Testis (tissue), 2 donors: ENCODE results near the gene GRAP.

Source experiments
- POLR2A ChIP-seq: fragments of 450-650 bp; IDR thresholded peaks from one replicate; pipeline ENCODE4 v1.6.1; 2017; ENCODE audit warnings: antibody characterized with exemption, mild to moderate bottlenecking, moderate library complexity
- TF ChIP-seq, protein P1 (sequence below), 3 experiments: fragments of 450-650 bp in 2 of 3; fragments of 200-600 bp in 1 of 3; sonication (generic) in 1 of 3; IDR thresholded peaks; one replicate each; pipeline ENCODE4 v1.5.1; 2016 to 2019; ENCODE audit warnings: antibody characterized with exemption in 3 of 3, mild to moderate bottlenecking in 2 of 3, moderate library complexity in 1 of 3

DNA sequence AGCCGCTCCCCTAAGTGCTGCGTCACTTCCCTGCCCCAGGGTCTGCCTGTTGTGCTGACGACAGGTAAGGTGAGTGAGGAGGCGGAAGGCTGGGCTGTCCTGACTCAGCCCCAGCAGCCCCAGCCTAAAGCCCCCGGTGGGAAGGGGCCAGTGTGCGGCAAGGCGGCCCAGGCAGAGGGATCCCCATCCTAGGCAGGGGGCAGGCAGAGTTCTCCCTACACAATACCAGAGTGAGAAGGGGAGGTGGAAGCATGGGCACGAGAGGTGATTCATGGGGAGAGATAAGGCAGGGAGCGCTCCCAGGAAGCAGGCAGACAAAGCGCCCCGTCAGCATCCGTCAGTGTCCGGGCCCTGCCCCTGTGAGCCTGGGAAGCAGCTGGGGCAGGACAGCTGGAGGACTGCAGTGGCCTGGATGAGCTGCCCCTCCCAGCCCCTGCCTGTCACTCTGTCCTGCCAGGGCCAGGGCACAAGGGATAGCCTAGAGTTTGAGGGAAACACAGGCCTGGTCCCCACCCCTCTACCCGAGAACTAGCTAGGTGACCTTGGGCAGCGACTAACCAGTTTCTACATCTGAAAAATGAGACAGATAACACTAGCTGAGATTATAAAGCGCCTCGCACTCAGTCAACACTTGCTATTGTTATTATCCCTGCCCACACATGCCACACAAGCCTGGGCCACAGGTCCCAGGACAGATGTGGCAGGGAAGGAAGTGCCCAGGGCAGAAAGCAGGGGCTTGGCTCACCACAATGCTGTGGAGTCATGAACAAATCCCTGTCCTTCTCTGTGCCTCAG is 46.0 kb downstream of the GRAP start:
- TF ChIP-seq, protein P1, sequence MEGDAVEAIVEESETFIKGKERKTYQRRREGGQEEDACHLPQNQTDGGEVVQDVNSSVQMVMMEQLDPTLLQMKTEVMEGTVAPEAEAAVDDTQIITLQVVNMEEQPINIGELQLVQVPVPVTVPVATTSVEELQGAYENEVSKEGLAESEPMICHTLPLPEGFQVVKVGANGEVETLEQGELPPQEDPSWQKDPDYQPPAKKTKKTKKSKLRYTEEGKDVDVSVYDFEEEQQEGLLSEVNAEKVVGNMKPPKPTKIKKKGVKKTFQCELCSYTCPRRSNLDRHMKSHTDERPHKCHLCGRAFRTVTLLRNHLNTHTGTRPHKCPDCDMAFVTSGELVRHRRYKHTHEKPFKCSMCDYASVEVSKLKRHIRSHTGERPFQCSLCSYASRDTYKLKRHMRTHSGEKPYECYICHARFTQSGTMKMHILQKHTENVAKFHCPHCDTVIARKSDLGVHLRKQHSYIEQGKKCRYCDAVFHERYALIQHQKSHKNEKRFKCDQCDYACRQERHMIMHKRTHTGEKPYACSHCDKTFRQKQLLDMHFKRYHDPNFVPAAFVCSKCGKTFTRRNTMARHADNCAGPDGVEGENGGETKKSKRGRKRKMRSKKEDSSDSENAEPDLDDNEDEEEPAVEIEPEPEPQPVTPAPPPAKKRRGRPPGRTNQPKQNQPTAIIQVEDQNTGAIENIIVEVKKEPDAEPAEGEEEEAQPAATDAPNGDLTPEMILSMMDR (IDR thresholded peaks at IDR 0.05) = no peak
- TF ChIP-seq POLR2A = no peak
